Erythroblast (primary cell): ENCODE results near the gene DNHD1.

Experiments used
- GATA1 ChIP-seq: IDR thresholded peaks from 2 replicates; pipeline ENCODE4 v1.6.1; 2011; ENCODE audit warnings: low read depth, mild to moderate bottlenecking, control low read depth, low read length, moderate library complexity
- POLR2A ChIP-seq: IDR thresholded peaks from 2 replicates; pipeline ENCODE4 v1.6.1; 2011; ENCODE audit warnings: mild to moderate bottlenecking, low read length

DNA sequence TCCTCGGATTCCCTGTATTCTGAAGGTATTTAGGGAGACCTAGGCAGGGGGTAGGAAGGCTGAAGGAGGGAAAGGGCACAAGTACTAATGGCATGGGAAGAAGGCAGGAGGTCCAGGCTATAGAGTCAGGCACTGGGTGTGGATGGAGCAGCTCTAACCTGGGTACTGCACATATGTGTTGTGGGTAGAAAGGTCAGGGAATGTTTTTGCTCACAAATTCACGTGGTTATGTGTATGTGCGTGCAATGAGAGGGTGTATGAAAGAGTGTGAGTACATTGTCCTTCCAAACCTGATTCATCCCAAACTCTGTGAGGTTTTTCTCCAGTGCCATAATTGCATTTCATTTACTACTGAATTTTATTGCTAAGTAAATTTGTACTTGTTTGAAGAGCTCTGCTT lies 23.2 kb downstream of the DNHD1 start:
- TF ChIP-seq POLR2A, result no peak
- TF ChIP-seq GATA1, result no peak
